DMS153 treated with DMSO at 0.1 percent for 48 hours (cell line): ENCODE data around the gene NAA40.

Source experiments
- DNase-seq: peaks from one replicate; lab custom pipeline; 2025; ENCODE audit not compliant: unreplicated experiment; lab: John Stamatoyannopoulos, UW

The NAA40 gene

DNA sequence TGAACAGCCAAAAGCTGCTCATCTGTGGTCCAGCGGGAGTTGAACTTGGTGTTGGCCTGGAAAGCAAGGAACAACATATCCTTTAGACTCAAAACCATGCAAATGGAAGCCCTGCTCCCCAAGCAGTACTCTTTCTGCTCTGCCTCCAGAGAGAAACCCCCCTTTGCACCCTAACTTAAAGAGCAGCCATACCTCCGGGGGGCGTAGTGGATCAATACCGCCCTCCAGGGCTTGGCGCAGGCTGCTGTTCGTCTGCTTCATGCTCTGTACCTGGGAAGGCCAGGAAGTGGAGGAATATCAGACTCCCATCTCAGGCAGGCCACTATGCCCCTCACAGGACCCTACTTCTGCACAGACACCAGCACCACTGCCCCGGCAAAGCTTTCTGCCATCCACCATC, 26.1 kb upstream of the NAA40 start:
- no peak for DNase-seq

DNA sequence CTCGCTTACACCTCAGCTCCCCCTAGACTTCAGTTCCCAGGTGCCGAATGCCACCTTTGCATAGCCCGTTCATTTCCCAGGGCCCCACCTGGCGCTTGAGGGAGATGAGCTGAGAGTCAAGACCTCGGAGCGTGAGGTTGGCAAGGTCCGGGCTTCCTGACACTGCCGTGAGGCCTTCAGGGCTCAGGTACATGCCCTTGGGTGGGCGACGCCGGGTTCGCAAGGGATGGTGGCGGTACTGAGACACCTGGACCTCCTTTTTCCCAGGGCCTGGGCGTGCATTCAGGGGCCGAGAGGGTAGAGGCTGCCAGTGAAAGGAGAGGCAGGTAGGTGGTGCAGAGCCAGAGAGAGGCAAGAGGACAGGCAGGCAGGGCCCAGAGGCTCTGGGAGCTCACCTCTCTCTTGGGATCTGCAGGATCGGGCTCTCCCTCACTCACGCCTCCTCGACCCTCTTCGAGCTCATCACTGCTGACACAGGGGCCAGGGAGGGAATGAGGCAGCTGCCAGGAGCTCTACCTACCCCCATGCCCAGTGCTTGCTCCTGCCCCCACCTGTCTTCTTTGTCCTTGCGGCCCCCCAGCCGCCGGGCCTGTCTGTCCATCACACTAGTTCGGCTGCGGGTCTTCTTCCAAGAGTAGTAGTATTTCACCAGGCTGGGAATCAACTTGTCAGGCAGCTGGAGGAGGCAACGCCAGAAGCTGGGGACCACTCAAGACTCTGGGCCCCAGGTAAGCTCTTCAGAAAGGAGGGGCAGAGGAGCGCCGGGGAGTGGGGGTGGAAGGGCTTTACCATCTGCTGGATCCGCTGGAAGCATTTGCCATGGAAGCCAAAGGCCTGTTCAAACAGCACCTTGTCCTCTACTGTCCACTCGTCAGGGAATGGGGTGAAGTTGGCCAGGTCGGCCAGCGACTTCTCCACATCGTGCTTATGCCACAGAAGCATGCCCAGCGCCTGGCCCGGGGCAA, 24.7 kb upstream of the NAA40 start:
- DNase-seq, result no peak

DNA sequence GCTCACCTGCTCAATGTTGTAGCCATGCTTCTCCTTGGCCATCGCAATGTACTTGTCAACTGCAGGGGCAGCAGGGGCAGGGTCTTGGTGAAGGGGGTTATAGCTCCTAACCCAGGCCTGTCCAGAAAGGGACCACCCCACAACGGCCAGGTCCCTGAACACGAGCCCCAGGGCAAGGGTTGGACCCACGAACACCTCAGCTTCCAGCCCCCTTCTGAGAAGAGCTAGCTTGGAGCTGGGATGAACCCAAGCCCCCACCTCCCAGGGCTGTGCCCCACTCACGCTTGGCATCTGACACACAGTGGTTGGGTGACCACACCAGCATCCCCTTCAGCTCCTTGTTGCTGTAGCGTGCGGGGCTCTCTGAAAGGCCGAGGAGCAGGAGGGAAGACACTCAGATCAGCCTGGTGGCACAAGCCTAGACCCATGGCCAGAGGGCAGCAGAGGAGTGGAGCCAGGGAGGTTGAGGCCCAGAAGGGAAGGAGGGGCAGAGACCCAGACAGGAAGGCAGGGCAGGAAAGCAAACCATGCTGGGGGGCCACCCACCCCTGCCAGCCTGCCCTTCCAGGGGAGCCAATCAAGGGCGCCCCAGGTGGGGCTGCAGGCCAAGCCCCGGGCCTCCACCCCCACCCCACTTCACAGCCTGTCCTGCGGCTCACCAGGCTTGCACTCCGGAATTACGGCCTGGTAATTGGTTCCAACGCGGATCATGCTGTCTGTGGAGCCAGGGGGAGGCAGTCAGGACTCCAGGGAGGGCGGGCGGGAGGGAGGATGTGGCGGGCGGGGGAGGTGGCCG, 23.7 kb upstream of the NAA40 start:
- DNase-seq, result no peak

DNA sequence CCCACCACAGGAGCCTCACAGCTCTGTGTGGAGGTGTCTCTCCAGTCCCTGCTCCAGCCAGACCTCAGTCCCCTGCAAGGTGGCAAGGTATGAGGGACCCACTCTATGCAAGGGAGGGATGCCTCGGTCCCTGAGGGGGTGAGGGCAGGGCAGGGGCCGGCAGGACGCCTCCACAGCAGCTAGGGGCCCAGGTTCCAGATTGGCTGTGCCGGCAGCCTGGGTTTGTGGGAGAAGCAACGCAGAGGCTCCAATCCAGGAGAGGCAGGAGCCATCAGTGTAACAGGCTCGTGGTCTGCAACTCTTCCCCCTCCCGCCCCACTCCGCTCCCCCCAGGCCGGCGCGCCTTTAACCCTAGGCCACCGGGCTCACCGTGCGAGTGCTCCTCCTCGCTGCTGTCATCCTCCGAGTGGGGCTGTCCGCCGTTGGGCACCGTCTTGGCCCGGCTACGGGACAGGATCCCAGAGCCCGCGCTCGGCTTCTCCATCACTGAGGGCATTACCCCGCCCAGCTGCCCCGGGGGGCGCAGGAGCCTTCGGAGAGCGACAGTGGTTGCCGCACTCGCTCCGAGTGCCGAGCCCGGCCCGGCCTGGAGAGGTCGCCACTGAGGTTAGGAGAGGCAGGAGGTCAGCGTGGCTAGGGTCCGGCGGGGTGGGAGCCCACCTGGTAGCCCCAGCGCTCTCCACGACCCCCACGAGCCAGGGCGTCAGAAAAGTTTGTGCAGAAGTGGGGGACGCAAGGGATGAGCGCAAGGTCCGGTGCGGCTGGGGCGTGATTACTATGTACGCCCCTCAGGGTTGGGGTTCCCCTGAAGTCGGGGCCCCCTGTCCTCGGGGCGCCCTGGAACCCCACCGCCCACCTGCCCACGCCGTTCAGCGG, 22.6 kb upstream of the NAA40 start:
- peak; percentile 14 for DNase-seq

DNA sequence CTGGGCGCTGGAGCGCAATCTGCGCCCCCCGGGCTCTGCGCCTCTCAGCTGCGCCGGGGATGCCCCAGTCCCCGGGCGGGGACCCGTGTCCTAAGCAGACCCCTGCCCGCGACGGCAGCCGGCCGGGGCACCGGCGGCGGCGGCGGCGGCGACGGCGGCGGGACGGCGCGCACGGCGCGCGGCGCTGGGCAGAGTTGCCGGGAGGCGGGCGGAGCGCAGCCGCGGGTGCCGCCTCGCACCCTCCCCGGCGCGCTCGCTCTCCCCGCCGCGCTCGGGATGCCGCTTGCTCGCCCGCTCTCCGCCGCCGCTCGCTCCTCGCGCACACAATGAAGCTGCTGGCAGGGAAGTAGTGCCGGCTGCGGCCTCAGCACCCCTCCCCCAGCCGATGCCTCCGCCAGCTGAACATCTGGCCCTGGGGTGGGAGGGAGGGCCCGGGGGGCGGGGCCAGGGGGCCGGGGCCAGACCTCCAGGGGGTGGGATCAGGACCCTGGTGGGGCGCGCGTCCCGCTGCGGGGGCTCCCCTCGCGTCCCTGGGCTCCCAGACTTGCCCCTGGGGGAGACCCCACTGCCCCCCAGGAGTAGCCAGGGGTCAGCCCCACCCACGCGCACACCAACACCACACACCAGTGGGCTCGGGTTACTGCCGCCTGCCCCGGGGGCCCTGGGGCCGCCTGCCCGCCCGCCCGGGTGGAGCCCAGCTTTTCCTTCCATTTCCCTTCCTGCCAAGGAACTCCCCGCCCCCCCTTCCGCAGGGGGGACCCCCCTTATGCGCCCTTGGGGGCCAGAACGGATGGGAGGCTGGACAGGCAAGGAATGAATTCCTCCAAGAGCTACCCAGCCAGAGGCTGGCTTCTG, 21.7 kb upstream of the NAA40 start, which contains the start of gene RCOR2:
RCOR2 (minus strand) TSS at position 328 of the 855 bp plus-strand sequence. CDS start 708 bp downstream, outside the sequence.
- DNase-seq, result peak; percentile 71

DNA sequence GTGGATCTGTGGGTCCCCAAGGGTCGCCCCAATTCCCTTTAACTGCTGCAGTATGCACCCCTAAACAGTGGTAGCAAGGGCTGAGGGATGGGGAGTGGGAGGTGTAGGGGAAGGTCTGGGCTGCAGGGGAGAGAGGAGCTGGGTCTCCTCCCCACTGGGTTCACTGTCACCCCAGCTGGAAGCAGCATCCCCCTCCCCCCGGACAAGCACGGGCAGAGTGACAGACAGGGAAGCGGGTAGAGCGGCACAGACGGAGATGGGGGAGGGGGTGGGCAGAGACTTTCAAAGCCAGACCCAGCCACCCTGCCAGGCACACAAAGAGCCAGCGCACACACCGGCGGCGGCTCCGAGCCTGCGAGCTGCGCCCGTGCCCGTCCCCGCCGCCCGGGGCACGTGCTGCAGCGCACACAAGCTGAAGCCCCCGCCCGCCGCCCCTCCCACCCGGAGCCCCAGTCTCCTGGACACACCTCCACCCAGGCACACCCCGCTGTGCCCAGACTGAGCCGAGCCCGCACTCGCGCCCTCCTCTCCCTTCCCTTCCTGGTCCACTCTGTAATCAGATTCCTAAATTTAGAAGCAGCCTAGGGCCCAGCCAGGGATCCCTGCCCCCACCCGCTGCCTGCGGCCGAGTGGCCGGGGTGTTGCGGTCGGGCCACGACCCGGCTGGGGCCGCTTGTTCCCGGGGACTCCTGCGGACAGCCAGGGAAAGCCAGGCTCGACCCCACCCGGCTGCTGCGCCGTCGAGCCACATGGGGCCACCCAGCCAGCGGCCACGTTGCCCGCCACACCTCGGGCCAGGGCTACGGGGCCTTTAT, 20.9 kb upstream of the NAA40 start:
- peak; percentile 61 for DNase-seq

DNA sequence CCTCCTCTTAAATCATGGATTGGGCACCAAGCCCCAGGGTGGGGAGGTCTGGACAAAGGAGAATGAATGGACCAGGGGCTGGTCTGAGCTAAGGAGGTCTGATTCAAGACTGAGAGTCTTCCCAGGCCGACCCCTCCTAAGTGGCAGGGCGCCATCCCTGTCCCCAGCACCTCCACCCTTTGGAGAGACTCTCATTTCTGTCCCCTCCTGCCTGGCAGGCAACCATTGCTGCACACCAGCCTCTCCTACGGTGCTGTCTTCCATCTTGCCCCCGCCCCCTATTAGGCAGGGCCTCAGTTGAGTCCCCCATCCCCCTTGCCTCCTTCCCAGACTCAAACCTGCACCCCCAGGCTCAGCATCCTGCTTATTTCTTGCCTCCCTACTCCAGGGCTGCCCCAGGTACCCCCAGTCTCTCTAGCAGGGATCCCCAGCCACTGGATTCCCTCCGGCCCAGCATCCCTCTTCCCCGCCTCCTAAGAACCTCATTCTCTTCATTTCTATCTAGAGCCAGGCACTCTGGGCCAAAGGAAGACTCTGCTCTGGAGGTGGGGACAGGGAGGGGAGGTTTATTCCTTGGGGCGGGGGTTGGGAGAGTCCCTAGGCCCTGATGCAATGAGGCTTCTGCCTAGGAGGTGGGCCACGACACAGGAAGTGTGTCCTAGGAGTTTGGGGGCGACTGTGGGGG, 20.2 kb upstream of the NAA40 start:
- DNase-seq, result peak; percentile 21

DNA sequence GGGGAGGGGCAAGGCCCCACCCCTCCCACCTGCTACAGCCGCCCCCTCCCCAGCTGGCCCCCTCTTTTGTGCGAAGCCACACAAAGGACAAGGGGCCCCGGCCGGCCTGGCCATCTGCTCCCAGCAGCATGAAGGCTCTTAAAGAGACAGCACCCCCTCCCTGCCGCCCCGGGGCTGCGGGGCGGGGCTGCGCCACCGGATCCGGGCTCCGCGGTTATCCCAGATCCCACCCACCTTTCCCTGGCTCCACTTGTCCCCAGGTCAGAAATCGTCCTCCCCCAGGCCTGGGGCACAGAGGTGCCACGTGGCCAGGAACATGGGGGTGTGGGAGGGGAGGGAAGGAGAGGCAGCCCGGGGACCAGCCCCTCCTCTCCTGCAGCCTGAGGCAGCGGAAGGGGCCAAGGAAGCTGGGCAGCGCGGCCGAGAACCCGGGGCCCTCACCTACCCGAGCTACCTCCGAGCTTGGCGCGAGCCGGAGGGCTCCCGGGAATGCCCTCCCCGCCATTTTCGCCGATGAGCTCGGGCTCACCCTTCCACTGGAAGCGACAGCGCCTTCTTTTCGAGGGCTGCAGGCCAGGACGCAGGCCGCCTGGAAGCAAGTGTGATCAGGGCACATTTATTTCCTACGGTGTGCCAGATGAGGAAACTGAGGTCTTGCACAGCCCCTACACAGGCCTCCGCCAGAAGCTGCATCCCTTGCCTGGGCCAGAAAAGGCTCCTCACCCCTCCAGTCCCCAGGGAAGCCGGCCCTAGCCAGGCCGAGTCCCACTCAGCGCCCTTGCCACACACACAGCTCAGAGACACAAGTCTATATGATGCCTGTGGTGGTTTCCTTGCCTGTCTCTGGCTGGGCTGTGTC, 19.3 kb upstream of the NAA40 start:
- peak; percentile 25 for DNase-seq

DNA sequence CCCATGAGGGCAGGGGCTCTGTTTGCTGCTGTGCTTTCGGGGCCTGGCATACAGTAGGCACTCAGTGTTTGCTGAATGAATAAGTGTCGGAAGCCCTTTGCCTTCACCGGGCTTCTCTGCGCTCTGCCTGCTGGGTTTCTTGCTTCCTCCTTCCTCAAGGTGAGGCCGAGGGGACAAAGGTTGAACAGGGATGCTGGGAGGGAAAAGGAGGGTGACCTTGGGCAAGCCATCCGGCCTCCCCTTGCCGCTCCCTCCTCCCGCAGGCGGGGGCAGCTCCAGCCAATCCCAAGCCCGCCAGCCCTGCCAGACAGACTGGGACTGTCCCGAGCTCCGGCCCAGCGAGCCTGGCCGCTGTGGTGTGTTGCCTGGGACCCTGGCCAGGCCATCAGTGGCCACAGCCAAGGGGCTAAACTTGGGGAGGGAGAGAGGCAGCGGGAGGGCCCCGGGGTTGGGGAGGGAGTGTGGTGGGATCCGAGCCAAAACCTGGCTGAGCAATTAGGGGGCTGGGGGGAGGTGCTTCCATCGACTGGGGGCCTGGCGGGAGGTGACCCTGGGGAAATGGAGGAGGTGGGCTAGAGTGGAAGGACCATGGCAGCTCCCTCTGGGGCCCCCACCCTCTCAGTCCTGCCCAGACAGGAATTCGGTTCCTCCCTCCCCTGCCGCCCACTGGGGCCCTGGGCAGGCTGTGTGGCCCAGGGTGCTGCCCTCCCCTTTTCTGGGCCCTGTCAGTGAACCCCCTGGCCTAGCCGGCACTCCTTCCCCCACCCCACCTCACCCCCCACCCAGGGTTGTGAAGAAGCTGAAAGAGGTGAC, 18.5 kb upstream of the NAA40 start:
- DNase-seq, result no peak

DNA sequence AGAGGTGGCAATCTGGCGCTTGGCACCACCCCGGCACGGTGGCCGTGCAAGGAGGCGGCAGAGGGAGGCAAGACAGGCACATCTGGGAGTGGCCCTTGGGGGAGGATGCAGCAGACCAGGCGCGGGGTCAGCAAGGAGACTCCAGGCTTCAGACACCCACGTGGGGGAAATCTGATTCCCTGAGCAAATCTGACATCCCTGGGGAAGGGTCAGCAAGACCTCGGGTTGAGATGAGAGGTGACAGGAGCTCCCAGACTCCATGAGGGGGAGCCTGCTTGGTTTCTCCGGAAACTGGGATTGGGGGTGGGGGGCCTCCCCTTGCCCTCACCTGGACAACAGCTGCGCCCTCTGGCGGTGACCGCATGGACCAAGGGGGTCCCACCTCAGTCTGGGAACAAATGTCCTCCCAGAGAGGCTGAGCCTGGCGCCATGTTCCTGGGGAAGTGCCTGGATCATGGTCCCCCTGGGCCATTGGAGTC, 17.8 kb upstream of the NAA40 start:
- no peak for DNase-seq

DNA sequence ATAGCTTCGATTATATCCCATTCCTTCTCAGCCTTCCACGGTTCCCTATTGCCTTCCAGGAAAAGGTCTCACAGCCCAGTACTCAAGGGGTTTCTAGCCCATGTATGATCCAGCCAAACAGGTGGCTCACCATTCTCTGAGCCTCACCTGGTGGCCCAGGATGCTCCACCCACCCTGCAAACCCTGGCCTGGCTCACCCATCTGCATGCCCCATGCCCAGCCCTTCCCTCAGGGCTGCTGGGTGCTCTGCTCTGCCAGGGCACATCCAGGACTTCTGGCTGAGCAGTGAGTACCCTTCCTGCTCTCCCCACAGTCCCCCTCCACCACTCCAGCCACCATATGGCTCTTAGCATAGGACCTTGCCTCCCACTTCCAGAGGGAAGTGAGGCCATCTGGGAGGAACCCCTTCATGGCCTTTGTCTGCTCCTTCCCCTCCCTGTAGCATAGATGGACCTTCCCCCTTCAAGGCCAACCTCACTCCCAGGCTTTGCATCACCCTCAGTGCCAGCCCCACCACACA, 16.1 kb upstream of the NAA40 start:
- no peak for DNase-seq

DNA sequence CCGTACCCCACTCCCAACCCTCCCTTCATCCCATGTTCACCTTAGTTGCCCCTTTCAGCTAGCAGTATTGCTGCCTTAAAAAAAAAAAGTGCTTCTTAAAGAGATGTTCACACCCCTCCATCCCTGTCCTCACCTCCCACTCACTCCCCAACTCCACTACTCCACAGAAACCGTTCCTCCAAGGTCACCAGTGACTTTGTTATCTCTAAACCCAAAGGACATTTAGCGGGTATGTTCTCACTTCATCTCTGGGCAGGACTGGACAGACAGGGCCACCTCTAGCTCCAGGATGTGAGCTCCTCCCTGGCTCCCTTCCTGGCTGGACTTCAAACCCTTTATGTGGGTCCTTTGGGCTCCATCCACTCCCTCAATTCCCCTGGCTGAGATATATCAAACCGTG, 15.5 kb upstream of the NAA40 start:
- no peak for DNase-seq

DNA sequence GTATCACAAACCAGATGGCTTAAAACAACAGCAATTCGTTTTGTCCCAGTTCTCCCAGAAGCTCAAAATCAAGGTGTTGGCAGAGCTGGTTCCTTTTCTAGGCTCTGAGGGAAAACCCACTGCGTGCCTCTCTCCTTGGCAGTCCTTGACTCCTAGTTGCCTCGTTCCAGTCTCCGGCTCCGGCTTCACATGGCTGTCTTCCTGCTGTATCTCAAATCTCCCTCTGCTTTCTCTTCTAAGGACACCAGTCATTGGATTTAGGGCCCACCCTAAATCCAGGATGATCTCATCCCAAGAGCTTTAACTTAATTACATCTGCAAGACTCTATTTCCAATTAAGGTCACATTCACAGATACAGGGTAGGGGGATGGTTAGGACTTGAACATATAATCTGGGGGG, 9.2 kb upstream of the NAA40 start:
- DNase-seq, result no peak

DNA sequence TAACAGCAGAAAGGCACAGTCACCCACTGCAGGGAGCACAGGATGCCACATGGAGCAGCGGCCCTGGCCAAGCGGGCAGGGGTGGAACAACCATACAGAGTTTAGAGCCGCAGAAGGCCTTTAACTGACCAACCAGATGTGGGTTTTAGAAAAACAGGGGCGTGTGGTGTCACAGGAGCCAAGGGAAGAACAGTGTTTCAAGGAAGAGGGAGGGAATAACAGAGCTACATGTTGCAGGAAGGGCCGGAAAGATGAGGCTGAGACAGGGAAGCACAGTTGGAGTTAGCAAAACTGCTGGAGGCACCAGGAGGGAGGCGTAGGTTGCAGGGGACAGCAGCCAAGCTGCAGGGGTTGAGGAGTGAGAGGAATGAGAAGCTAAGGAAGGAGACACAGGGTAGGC, 7.8 kb upstream of the NAA40 start:
- no peak for DNase-seq

DNA sequence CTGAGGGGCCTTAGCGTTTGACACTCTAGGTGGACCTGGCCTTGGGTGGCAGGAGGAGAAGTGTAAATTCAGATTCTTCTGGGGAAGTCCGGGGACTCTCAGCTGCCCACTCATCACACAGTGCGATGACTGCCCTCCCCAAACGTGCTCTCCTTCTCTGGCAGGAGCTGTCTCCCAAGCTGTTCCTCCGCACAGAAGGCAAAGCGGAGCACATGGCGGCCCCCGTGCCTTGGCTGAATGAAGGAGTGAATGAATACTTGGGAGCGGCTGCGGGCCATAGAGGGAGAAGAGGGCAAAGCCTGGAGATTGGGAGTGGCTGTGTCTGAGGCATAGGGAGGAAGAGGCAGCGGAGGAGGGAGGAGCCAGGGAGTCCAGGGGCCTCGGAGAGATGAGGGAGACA, 6.9 kb upstream of the NAA40 start:
- no peak for DNase-seq

DNA sequence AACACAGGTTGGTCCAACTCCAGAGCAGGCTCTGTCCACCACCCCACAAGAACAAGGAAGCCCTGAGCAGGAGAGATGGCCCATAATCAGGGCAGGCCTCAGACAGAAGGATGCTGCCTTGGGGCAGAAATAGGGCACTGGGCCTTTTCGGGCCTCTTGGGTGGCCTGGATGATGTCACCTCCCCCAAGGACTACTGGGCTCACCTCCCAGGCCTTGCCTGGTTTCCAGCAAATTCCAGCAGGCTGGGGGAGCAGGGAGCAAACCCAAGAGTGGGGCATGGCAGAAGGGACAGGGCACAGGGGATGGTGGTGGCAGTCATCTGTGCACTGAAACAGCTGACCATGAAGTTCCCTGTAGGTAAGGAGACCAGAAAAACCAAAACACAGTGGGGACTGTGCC, 5.3 kb upstream of the NAA40 start:
- DNase-seq, result no peak
